Tongue (tissue), 2 donors: Measurements from ENCODE around the gene GFRA4. TPM values are rescaled to one million over a fixed set of nuclear protein-coding genes. Genes with fewer than 3 reads are reported as not detected.
A peak's percentile ranks its signal among the peaks of the same experiment; 100 is the strongest.
"Not testable (repeated sequence)": the region's sequence is repeated elsewhere in the genome, so short reads cannot be mapped to it uniquely, and the experiment has no call there.

Experiments used
- DNase-seq: peaks from one replicate; pipeline ENCODE4 v3.0.0-alpha.2; 2015
- total RNA-seq: library from RNA; depleted of rRNA; stranded (reverse); fragments of >200 nt; gene quantifications from one replicate; pipeline ENCODE4 v1.2.3, GENCODE V29; 2014

The GFRA4 gene
- total RNA-seq, 1 donor from 2014 or later: not detected

DNA sequence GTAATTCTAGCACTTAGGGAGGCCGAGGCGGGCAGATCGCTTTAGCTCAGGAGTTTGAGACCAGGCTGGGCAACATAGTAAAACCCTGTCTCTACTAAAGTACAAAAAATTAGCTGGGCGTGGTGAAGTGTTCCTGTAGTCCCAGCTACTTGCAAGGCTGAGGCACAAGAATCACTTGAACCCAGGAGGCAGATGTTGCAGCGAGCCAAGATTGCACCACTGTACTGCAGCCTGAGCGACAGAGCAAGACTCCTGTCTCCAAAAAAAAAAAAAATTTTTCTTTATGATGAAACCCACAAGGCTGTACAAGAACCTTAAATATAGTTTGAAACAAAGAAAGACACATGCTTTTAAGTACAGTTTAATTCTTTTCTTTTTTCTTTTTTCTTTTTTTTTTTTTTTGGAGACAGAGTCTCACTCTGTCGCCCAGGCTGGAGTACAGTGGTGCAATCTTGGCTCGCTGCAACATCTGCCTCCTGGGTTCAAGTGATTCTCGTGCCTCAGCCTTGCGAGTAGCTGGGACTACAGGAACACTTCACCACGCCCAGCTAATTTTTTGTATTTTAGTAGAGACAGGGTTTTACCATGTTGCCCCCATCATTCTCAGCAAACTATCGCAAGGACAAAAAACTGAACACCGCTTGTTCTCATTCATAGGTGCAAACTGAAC, 47.9 kb downstream of the GFRA4 start:
- DNase-seq: not testable (repeated sequence)

DNA sequence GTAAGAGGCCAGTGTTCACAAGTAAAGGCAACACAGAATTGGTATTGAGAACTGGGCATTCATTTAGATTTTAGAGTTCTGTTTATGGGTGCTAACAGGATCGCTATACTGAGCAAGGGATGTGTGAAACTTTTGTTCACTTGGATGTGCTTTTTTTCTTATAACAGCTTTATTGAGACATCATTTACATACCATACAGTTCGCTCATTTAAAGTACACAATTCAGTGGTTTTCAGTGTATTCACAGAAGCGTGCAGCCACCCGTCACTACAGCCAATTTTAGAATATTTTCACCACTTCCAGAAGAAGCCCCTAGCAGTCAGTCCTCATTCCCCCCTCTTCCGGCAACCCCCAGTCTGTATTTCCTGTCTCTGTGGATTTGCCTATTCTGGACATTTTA, 48.7 kb downstream of the GFRA4 start:
- no peak for DNase-seq

DNA sequence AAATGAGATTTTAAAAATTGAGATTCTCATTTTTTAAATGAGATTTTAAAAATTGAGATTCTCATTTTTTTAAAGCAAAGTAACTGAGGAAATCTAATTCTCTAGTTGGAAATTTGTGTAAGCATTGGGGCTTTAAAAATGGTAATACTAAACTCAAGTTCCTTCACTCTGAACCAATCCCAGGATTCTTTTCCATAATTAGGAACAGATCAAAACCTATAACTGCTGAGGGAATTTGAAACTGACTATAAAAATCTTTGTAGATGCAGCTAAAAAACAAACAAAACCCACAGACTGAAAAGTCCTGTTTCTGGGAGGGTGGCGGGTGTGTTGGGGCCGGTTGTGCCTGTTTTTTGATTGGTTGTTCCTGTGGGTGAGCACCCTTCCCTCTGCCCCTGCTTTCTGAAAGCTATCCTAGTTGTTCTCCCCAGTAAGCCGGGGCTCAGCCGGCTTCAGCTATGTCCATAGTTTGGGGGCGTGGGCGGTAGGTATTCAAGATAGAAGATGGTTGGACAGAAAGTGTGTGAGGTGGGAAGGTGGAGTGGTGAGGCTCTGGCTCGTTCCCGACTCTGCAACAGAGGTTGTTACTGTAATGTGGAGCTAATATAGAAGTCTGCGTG, 49.3 kb downstream of the GFRA4 start:
- peak; percentile 29 for DNase-seq

DNA sequence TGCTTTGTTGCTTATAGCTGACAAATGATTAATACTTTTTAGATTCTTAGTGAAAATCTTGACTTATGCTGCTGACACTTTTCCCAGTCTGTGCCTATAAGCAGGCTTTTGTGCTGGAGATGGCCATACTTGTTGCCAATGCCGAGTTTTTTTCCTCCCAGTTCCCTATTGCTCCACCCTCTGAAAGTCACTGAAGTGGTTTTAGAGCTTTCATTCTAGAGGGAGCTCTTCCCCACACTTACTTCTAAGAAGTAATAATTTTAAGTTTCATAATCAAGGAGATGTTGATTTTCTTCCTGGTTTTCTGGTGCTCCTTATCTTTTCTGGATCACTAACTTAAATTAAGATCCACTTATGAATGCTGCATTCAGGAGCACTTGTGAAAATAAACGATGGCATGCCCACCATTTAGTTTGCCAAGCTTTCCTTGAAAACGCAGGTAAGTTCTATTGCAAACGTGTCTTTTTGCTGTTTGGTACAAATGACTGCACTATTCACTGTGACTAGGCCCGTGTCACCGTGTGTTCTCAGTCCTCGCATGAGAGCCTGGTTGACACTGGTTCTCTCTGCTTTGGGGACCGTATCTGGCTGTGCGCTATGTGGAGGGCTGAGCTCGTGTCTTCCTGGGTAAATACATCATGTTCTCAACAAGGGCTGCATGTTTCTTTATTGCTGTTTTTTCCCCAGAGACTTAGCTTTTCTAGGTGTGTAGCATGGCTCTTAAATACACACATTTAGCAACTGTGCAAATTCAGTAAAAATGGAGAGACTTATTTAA, 50.2 kb downstream of the GFRA4 start:
- DNase-seq: no peak

DNA sequence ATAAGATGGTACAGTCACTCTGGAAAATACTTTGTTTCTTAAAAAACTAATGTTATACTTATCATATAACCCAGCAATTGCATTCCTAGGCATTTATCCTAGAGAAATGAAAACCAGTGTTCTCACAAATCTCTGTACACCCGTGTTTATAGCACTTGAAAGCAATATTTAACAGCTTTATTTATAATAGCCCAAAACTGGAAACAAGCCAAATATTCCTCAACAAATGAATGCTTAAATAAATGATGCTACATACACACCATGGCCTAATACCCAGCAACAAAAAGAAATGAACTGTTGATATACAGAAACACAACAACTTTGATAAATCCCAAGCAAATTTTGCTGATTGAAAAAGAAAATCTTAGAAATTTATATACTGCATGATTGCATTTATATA, 51.3 kb downstream of the GFRA4 start:
- no peak for DNase-seq

Other genes with a start within 250 kb of the GFRA4 start
- gene ATRN, start 192.4 kb downstream of the GFRA4 start, total RNA-seq: 43.7 TPM
- gene ADAM33, start 18.6 kb upstream of the GFRA4 start, total RNA-seq: 52.6 TPM
- gene SIGLEC1, start 49.2 kb upstream of the GFRA4 start, total RNA-seq: 2.2 TPM
- gene HSPA12B, start 69.3 kb upstream of the GFRA4 start, total RNA-seq: 26.7 TPM
- gene ADISSP, start 104.4 kb upstream of the GFRA4 start, total RNA-seq: 13.5 TPM
- gene SPEF1, start 118.0 kb upstream of the GFRA4 start, total RNA-seq: not detected
- gene CENPB, start 123.3 kb upstream of the GFRA4 start, total RNA-seq: 61.1 TPM
- 52.3 TPM for gene CDC25B, start 132.9 kb upstream of the GFRA4 start, total RNA-seq
- gene AP5S1, start 157.1 kb upstream of the GFRA4 start, total RNA-seq: 18.0 TPM
- 21.4 TPM for gene MAVS, start 183.4 kb upstream of the GFRA4 start, total RNA-seq
- 61.4 TPM for gene PANK2, start 226.0 kb upstream of the GFRA4 start, total RNA-seq